Fibroblast of skin of left quadriceps (primary cell): Measurements from ENCODE around the gene GPI.
"Not testable (repeated sequence)": the region's sequence is repeated elsewhere in the genome, so short reads cannot be mapped to it uniquely, and the experiment has no call there.

Experiments used
- DNase-seq, 2 experiments: peaks; one replicate each; pipeline ENCODE4 v3.0.0-alpha.2; 2013; ENCODE audit warnings: low read depth in 2 of 2

GPI gene

DNA sequence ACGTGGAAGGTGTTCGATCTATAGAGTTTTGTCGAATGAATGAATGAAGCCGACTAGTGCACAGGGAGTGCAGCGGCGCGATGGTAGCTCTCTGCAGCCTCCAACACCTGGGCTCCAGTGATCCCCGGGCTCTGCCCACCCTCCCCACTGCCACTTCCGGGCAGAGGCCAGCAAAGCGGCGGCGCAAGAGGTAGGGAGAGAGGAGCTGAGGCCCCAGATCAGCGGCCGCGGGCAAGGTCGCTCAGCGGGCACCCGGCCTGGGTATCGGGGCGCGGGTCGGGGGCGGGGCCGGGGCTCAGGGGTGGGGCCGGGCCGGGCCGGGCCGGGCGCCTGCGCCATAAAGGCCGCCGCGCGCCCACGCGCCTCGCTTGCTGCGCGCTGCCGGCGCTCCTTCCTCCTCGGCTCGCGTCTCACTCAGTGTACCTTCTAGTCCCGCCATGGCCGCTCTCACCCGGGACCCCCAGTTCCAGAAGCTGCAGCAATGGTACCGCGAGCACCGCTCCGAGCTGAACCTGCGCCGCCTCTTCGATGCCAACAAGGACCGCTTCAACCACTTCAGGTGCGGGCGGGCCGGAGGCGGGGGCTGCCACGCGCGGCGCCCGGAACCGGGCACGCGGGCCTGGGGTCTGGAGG is at the start of gene GPI:
GPI (plus strand) TSS at position 367 of the 633 bp plus-strand sequence; CDS start at position 438, 71 bp downstream.
- no peak for DNase-seq

DNA sequence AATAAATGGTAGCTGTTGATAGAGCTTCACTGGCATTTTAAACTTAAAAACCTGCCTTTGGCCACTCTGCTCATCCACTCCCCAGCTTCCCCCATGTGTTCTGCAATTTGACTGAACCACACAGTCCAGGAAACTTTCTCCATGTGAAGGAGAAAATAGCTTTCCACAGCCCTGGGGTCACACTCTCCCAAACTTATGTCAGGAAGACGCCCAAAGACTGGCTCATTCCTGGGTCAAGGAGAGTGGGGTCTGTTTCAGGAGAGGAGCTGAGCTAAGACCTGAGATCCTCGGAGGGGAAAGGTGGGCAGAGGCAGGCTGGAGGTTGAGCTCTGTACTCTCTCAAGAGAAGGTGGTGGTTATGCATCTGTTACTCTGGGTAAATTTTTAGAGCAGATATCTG is 48.7 kb upstream of the GPI start:
- no peak for DNase-seq

DNA sequence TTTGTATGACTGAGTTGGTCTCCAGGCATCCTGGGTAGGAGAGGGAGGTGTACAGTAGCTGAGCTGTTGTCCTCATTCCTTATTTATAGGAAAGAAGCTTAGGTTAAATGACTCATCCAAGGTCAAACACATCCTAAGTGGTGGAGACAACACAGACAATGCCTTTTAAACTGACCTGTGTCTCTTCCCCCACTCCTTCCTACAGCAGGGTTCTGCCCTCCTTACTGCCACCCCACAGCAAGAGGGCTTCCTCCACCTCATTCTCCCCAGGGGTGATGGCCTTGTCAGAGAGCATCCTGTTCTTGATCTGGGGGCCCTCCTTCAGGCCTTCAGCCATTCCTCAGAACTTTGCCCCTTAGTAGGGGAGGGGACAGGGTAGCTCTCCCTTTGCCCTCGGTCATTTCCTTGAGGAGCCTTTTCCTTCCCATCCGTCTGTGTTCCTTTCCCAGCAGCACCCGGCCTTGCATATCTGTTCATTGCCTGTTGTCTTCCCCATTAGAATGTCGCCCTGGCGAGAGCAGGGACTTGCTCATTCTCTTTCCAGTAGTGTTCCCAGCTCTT is 48.2 kb upstream of the GPI start:
- no peak for DNase-seq

DNA sequence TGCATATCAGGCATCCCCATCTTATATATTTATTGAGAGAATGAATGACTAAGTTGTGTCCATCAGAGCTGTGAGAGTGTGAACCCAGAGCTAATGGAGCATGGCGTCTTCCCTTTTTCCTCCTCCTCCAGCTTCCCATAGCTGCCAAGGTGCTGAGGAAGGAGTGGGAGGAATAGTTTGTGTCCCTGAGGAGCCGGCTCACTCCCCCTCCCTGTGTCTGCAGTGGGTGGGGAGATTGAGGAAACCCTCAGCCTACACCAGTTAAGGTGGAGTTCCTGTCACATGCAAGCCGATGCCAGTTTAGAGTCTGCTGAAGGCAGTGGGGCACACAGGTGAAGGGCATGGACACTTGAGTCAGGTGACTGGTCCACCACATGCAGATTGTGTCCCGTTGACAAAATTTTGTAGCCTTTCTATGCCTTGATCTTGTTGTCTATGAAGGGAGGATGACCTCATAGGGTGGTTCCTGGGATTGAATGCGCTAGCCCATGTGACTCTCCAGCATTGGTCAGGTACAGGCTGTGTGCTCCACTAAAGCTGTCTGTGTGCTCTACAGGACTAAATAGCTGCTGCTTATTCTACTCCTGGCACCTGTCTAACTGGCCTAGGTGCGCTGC is 47.6 kb upstream of the GPI start:
- DNase-seq, result no peak

DNA sequence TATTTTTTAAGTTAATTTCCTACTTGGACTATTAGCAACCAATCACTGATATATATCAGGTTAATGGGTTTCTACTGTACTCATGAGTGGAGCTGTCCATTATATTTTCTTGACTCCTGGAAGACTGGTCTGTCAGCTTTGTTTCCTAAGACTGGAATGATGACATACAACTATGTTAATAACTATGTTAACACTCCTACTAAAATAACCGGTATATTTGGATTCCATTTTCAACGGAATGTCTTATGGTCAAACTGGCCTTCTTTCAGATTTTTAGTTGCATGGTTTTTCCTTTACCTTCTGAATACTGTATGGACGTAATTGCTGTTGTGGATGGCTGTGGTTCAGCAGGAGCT is 45.8 kb upstream of the GPI start:
- DNase-seq, result no peak

DNA sequence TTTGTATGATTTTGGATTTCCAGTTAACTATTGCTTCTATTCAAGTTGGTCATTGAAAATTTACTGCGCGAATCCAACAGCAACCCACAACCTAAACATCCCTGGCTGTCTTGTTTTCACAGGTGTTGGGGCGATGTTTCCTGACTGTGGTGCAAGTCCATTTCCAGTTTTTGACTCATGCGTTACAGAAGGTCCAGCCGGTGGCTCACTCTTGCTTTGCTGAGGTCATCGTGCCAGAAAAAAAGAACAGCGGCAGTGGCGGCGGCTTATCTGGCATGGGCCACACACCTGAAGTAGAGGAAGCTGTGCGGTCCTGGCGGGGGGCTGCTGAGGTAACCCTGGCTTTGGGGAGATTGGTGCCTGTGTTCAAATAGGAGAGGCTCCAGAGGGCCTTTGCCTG is 45.2 kb upstream of the GPI start:
- no peak for DNase-seq

DNA sequence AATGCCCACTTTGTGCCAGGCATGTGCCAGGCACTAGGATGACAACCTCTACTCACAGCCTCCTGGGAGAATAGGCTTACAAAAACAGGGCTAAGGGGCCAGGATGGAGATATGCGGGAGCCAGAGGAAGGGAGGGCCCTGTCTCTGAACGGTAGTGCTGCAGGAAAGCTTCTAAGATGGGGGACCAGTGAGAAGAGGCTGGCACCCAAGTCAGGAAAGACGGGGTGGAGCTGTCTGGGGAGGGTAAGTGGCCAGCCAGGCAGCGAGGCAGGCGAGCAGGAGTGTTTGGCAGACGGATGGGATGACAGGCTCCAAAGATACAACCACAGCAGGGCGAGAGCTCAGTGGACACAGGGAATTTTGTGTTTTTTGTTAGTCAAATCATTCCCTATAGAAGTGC is 44.7 kb upstream of the GPI start:
- no peak for DNase-seq

DNA sequence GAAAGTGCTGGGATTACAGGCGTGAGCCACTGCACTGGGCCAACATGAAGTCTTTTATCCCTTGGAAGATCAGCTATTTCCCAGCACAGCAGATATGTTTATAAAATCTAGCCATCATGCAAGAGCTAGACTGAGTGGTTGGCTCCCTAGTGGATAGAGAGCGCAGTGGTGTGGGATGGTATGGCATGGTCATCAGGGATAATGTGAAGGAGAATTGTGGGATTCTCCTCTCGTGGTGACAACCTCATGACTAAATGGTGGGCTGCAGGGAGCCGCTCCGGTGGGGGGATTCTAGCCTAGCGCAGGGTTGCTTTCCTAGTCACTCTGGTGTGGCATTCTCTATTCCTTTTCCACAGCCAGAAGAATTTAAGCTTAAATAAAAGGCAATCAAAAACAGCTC is 43.3 kb upstream of the GPI start:
- DNase-seq, result no peak

DNA sequence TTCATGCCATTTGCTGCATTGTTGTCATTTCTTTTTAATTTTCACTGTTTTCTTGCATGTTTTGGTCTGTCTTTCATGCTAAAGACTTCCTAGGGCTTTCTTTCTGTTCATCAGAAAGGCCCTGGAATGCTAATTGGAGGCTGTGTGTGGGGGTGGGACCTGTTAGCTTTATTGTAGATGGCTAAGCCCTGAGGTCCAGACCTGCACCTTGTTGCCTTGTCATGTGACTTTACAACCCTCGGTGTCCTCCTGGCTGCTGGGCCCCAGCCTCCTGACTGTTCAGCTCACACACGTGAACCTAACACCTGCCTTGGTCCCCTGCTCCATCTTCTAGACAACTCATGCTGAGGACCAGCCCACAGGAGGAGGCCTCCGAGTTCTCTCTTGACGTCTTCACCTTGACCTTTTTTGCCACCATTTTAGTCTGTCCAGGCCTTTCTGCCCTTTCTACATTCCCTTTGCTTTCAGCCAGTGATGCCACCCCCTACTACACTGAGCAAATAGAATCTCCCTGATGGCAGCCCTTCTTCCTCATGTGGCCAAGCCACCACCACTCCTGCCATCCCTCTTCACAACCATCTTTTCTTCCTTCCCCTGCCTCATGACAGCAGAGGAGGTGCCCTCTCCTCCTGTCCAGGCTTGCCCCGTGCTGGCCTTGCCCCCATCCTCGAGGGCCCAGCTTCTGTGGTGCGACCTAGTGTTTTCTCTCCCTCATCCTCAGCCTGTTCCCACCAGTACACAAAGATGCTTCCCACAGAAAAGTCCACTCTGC is 41.4 kb upstream of the GPI start:
- DNase-seq, result no peak

DNA sequence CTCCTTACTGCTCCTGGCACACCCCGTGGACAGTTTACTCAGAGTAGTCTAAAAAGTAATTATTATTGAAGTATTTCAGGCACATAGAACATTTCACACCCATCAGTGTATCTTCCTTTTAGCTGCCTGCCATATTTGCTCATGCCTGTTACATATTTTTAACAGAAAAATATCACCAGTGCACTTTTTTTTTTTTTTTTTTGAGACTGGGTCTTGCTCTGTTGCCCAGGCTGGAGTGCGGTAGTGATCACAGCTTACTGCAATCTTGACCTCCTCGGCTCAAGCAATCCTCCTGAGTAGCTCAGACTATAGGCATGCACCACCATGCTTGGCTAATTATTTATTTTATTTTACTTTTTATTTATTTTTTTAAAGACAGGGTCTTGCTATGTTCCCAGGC is 40.7 kb upstream of the GPI start:
- no peak for DNase-seq

DNA sequence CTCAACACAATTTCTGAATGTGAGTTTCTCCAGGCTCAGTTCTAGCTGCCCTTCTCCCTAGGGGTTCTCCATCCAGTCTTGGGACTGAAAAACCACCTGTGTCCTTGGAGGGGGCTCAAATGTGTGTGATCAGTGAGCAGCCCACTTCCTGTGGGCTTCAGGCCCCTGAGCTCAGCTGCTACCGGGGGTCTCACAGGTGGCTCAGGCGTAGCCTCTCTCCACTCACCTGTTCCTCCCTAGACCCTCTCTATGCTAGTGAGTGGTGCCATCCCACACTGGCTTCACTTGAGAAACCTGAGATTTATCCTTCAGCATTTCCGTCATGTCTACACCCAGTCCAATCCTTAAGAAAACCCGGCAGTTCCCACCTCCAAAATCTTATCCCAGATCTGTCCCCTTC is 39.8 kb upstream of the GPI start:
- no peak for DNase-seq

DNA sequence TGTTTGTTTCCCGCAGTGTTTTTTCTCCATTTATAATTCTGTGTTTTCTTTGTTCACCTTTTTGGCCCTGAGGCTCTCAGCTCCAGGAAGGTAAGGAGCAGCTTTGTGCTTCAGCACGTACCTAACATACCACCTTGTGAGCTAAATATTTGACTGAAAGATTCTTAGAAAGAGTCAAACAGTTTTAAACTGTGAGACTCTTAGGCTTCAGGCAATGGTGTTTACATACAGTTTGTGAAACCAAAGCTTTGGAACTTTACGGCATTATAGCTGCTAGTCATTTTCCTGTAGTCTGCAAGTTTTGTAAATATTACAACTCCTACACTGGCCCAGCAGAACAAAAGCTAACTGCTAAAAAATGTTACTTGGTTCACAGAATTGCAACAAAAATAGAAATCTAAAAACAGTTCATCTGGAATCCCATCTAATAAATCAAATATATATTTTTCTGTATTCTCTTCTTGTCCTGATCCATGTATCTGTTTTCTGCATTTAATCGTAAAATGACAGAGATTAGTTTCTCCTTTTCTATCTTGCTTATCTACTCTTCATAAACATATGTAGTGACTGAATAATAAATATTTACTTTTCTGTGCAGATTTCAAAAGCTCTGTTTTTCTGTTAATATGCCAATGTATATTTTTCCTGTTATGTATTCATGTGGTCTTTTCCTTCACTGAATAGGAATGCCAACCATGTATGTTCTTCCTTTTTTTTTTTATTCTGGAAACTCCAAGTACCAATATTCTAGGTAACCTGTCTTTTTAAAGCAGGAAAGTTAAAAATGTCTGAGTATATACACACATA is 38.8 kb upstream of the GPI start:
- DNase-seq, result no peak

DNA sequence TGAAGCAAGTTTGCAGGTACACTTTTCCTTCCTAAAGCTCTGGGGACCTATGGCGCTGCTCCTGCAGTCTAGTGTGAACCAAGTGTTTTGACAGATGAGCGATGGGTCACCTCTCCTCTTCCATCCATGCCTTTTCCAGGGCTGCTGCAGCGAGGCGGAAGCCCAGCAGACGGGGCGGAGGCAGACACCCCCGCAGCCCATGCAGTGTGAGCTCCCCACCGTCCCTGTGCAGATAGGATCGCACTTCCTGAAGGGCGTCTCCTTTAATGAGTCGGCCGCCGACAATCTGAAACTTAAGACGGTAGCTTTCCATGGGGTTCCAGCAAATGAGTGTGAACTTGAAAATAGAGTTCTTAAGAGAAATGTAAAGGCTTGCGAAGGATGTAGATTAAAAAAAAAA is 37.1 kb upstream of the GPI start:
- no peak for DNase-seq

DNA sequence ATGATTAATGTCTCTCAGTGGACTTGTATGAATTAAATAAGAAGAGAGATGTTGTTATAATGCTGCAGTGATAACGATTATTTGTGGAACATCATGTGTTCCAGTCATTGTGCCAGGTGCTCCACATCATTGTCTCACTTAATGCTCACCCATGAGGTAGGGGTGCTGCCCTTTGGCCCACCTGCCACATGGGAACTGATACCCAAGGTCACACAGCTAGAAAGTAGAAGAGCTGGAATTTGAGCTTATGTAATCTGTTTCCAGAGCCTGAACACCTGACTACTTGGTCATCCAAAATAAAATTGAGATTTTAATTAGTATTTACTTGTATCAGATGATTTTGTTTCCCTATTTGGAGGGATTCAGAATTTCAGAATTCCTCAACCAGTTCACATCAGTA is 36.0 kb upstream of the GPI start:
- no peak for DNase-seq

DNA sequence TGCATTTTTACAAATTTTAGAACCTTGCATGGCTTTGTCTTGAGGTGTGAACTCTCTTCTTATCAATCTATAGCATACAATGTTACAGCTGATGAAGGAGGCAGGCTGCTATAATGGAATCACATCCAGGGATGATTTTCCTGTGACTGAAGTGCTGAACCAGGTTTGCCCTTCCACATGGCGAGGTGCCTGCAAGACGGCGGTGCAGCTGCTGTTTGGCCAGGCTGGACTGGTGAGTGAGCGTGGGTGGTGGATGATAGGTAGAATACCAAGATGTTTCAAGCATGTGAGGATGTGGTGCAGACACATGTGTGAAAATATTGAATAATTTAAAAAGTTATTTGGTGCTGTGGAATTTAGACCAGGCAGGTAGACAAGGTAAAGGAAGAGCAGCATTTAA is 34.9 kb upstream of the GPI start:
- no peak for DNase-seq

DNA sequence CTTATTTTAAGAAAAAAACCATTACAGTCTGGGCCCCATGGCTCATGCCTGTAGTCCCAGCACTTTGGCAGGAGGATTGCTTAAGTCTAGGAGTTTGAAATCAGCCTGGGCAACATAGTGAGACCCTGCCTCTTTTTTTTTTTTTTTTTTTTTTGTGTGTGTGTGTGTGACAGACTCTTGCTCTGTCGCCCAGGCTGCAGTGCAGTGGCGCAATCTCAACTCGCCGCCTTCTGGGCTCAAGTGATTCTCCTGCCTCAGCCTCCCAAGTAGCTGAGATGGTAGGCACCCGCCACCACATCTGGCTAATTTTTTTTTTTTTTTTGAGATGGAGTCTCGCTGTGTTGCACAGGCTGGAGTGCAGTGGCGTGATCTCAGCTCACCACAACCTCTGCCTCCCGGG is 34.4 kb upstream of the GPI start:
- not testable (repeated sequence) for DNase-seq

DNA sequence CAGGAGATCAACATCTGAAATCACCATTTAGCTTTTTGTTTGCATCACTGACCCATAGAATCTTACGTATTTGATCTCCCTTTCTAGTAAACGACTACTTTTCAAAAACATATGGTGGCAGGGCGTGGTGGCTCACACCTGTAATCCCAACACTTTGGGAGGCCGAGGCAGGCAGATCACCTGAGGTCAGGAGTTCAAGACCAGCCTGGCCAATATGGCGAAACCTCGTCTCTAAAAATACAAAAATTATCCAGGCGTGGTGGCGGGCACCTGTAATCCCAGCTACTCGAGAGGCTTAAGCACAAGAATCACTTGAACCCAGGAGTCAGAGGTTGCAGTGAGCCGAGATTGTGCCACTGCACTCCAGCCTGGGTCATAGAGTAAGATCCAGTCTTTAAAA is 33.4 kb upstream of the GPI start:
- DNase-seq, result not testable (repeated sequence)

DNA sequence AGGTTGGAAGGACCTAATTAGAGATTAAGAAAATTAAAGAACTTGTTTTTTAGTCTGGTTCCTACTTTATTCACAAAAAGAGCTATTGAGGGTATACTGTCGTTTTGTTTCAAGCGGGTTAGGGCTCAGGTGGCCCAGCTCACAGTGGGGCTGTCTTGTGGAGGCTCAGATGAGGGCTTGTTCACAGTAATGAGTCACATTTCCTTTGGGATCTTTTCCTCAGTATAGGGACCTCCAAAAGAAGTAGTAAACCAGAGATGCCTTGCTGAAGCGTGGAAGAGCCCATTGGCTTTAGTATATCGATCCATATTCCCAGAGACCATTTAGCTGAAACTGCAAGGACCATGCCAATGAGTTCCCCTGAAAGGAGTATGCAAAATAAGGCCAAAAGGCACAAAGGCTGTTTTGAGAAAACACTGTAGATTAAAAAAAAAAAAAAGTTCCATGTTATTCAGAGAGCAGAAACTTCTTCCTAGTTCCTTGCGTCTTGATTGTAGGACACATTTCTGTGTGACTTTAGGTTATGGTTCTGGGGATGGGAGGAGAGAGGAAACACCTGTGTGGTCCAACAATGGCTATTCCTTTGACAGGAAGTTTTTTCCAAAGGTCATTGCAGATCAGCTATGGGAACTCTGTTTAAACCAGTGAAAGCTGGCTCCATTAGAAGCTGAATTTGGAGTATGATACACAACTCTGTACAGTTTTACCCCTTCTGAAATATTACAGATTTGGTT is 32.8 kb upstream of the GPI start:
- DNase-seq, result no peak

DNA sequence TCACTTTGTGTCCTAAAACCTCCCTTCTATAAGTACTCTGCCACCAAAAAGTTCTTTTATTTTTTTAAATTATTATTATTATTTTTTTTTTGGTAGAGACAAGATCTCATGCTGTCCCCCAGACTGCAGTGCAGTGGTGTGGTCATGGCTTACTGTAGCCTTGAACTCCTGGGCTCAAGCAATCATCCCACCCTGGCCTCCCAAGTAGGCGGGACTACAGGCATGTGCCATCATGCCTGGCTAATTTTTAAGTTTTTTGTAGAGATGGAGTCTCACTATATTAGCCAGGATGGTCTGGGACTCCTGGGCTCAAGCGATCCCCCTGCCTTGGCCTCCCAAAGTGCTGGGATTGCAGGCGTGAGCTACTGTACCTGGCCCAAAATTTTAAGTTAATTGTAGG is 29.1 kb upstream of the GPI start:
- DNase-seq, result no peak

DNA sequence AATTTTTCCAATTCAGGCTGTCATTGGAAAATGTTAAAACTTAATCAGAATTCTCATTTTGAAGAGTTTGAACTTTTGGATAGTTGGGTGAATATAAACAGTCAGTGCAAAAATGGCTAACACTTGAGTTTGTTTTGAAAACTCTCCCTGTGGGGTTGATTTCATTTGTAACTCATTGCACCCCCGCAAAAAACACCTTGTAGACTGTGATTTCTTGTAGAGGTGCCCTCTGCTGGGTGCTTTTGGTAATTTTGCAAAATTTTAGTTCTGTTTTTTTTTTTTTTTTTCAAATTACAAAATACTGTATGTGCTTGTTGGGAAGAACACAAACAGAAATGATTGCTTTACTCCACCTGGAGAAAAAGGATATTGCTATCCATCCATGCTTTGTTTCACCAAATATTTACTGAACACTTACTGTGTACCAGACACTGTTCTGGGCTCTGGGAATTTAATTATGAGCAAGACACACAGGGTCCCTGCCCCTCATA is 28.2 kb upstream of the GPI start:
- peak in 1 of 2 experiments; percentile 14 for DNase-seq

DNA sequence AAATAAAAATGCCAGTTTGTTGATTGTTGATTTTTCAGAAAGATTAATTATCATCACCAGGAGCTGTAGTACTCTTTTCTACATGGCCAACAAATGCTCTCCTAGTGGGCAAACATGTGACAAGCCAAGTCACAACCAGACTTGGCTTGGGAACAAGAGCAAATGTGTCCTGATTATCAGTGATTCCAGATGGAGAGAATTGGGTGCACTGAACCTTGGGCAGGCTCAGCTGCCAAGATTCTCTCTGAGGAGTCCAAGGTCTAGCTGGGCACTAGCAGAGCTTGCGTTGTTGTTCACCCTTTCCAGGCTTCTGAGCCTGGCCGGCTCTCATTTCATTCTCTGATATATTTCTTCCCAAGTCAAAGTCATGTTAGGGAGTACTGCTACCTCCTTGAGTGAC is 27.3 kb upstream of the GPI start:
- DNase-seq, result no peak
